GM12878 (cell line): ENCODE results near the gene ZNF189. TPM values are rescaled to one million over a fixed set of nuclear protein-coding genes. Genes with fewer than 3 reads are reported as not detected.

Source experiments
- ATAC-seq: fragments of 200-7000 bp; cut with Tn5 transposase; 3 replicates; pipeline ENCODE4 v1.9.1; 2020; ENCODE audit warnings: mild to moderate bottlenecking, moderate library complexity
- BruUV-seq: library from RNA; stranded (reverse); fragments of 400-500 nt; replicated peaks from 2 replicates; lab custom pipeline; 2021; lab: Mats Ljungman, UMichigan
- CTCF ChIA-PET: fragments of 300-600 bp; sonication (Branson Sonifier 250); formaldehyde crosslinking; extraction: SDS; loops from one replicate; lab custom pipeline; 2021; ENCODE audit warnings: inconsistent platforms; lab: Yijun Ruan, JAX
- POLR2A ChIA-PET: fragments of 350-600 bp; formaldehyde crosslinking; extraction: SDS; loops from one replicate; lab custom pipeline; 2021; ENCODE audit warnings: inconsistent platforms; lab: Charles Lee
- RAD21 ChIA-PET: fragments of 300-600 bp; sonication (Branson Sonifier 250); formaldehyde crosslinking; loops from one replicate; lab custom pipeline; 2023; ENCODE audit warnings: antibody characterized with exemption; ENCODE audit not compliant: unreplicated experiment; lab: Charles Lee
- SMC1A ChIA-PET: fragments of 300-600 bp; sonication (Branson Sonifier 250); formaldehyde crosslinking; loops from one replicate; lab custom pipeline; 2023; ENCODE audit not compliant: unreplicated experiment, uncharacterized antibody; lab: Charles Lee
- DNase-seq: peaks from one replicate; pipeline ENCODE4 v3.0.0-alpha.2; 2011; ENCODE audit warnings: low read depth, low spot score
- FAIRE-seq: peaks from 3 replicates; lab custom pipeline; 2011; peaks lifted over from hg19 to GRCh38; lab: Jason Lieb, UNC
- H2AFZ ChIP-seq: 2 replicates; pipeline ENCODE4 v1.6.0; 2011; ENCODE audit warnings: low read depth, low read length, control low read depth; ENCODE audit not compliant: control insufficient read depth
- H3K27ac ChIP-seq: 2 replicates; pipeline ENCODE4 v1.5.1; 2011; ENCODE audit warnings: control low read depth; ENCODE audit not compliant: control insufficient read depth, insufficient read depth
- H3K27me3 ChIP-seq, 2 experiments: replicated peaks in 1 of 2; 2 replicates each; pipeline versions ENCODE4 v1.6.0 to v1.6.1; 2011; ENCODE audit warnings: low read length in 1 of 2; ENCODE audit not compliant: control insufficient read depth in 2 of 2, insufficient read depth in 2 of 2
- H3K36me3 ChIP-seq, 2 experiments: 2 replicates each; pipeline ENCODE4 v1.5.1; 2011; ENCODE audit warnings: low read length in 1 of 2; ENCODE audit not compliant: control insufficient read depth in 2 of 2, insufficient read depth in 2 of 2
- H3K4me1 ChIP-seq: 2 replicates; pipeline ENCODE4 v1.6.1; 2011; ENCODE audit warnings: mild to moderate bottlenecking, low read length, moderate library complexity, mixed read lengths; ENCODE audit not compliant: control insufficient read depth, insufficient read depth
- H3K4me2 ChIP-seq: 2 replicates; pipeline ENCODE4 v1.6.0; 2011; ENCODE audit warnings: control low read depth; ENCODE audit not compliant: control insufficient read depth, insufficient read depth
- H3K4me3 ChIP-seq: fragments of 200-600 bp; sonication (generic); 2 replicates; pipeline ENCODE4 v1.5.1; 2016
- H3K79me2 ChIP-seq: 2 replicates; pipeline ENCODE4 v1.6.0; 2011; ENCODE audit warnings: low read length; ENCODE audit not compliant: control insufficient read depth, insufficient read depth
- H3K9ac ChIP-seq: 2 replicates; pipeline ENCODE4 v1.8.0; 2011; ENCODE audit warnings: low read length, control low read depth, mixed read lengths; ENCODE audit not compliant: control insufficient read depth, insufficient read depth
- H3K9me3 ChIP-seq: replicated peaks from 3 replicates; pipeline ENCODE4 v1.5.1; 2011; ENCODE audit warnings: mild to moderate bottlenecking, low read length; ENCODE audit not compliant: control insufficient read depth, insufficient read depth
- H4K20me1 ChIP-seq: 2 replicates; pipeline ENCODE4 v1.6.0; 2011; ENCODE audit not compliant: control insufficient read depth, insufficient read depth
- CBX3 ChIP-seq: fragments of 200-600 bp; sonication (generic); IDR thresholded peaks from 2 replicates; pipeline ENCODE4 v1.6.1; 2016; ENCODE audit warnings: low read depth, borderline replicate concordance
- NFIC ChIP-seq: IDR thresholded peaks from 2 replicates; pipeline ENCODE4 v1.6.1; 2012; ENCODE audit warnings: low read depth, mild to moderate bottlenecking, inconsistent platforms, low read length, moderate library complexity
- NFYA ChIP-seq: IDR thresholded peaks from 2 replicates; pipeline ENCODE4 v1.6.1; 2011; ENCODE audit warnings: low read depth, mild to moderate bottlenecking, low read length, improper control_type of control experiment, borderline replicate concordance
- POLR2AphosphoS5 ChIP-seq: IDR thresholded peaks from 2 replicates; pipeline ENCODE4 v1.6.1; 2011; ENCODE audit warnings: mild to moderate bottlenecking, low read length, inconsistent platforms
- SMAD1 ChIP-seq: fragments of 450-650 bp; IDR thresholded peaks from 2 replicates; pipeline ENCODE4 v1.6.1; 2018; ENCODE audit warnings: mild to moderate bottlenecking, low read depth; ENCODE audit not compliant: partially characterized antibody
- SREBF2 ChIP-seq: IDR thresholded peaks from 2 replicates; pipeline ENCODE4 v1.6.1; 2012; ENCODE audit warnings: mild to moderate bottlenecking, low read length
- WGBS: methylation state at CpG from one replicate; pipeline ENCODE4 v1.1.6; 2016; ENCODE audit warnings: low lambda C conversion rate; ENCODE audit not compliant: insufficient replicate concordance, insufficient coverage; ENCODE audit errors: missing lambda C conversion rate; 5-methylcytosine and 5-hydroxymethylcytosine counted together
- in situ Hi-C: fragments of 300-500 bp; cut with MboI; formaldehyde crosslinking; loops from 9 replicates; pipeline ENCODE4 v1.14.3; 2018; ENCODE audit warnings: mixed read lengths
- intact Hi-C: fragments of 100-400 bp; cut with micrococcal nuclease; formaldehyde crosslinking; loops from one replicate; pipeline ENCODE4 v1.14.2; 2022; ENCODE audit not compliant: unreplicated experiment
- polyA plus RNA-seq, 11 experiments: library from polyadenylated mRNA; depleted of rRNA in 4 of 11; unstranded in 6 of 11; stranded (reverse) in 5 of 11; fragments of >200 nt; fragmentation: Nextera tagmentation in 4 of 11; fragmentation: Illumina TruSeq in 1 of 11; extraction: Ambion mirVana in 4 of 11; extraction: Trizol in 1 of 11; gene quantifications; 1 replicate in 1 of 11; 2 replicates in 10 of 11; pipeline versions ENCODE4 v1.2.1 to v1.2.3, GENCODE V29; 2011 to 2016; ENCODE audit warnings: inconsistent platforms in 2 of 11, missing spikeins in 2 of 11, low read depth in 1 of 11
- total RNA-seq, 4 experiments: library from RNA; depleted of rRNA in 3 of 4; stranded (reverse); fragments of >200 nt in 3 of 4; fragmentation: Illumina TruSeq in 1 of 4; extraction: Trizol in 1 of 4; gene quantifications; 2 replicates each; pipeline versions ENCODE4 v1.2.1 to v1.2.3, GENCODE V29; 2013 to 2021
- TF ChIP-seq, protein P1 (sequence below): fragments of 450-650 bp; IDR thresholded peaks from 2 replicates; pipeline ENCODE4 v1.6.1; 2017; ENCODE audit warnings: mild to moderate bottlenecking, moderate library complexity
- TF ChIP-seq, protein P2 (sequence below): IDR thresholded peaks from 2 replicates; pipeline ENCODE4 v1.6.1; 2012; ENCODE audit warnings: mild to moderate bottlenecking, low read depth, low read length
- TF ChIP-seq, protein P3 (sequence below): fragments of 450-650 bp; IDR thresholded peaks from 2 replicates; pipeline ENCODE4 v1.6.1; 2017; ENCODE audit warnings: antibody characterized with exemption, mild to moderate bottlenecking, moderate library complexity

Gene ZNF189
- total and polyA plus RNA-seq, 10 of the 15 experiments (the other 5 are each of a cell fraction or from before 2014, with no cell fraction given) = 3.1 to 12.3 (median 7.4) TPM

DNA sequence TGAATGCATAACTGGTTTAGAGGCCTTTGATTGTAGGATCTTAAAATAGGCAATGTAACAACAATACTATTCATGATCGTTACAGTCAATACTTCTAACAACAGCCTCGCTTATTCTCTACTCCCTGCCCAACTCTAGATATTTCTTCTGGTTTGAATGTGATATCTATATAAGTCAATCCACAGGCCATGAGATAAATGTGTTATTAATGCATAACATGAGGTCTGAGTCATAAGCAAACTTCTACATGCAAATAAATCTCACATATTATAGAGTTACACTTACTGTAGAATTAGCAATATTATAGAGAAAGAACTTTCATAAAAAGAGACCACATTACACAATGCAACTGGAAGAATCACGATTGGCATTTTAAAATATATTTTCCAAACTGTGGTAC is 39.9 kb downstream of the ZNF189 start:
- ChIA-PET SMC1A (interaction anchor here (1.0 to 1.3 kb wide), 3 partner anchors 10 to 68 kb away, joined by 3 to 6 read pairs (median 5); no protein-coding TSS in a partner anchor), POLR2A (no interaction called here), RAD21 (no interaction called here), CTCF (interaction anchor here (1.2 to 2.4 kb wide), 3 partner anchors 10 to 91 kb away, joined by 3 to 11 read pairs (median 5); no protein-coding TSS in a partner anchor)
- Histone ChIP-seq H3K27me3 (no peaks in the 10 kb centered on the region), H3K4me2 (no peak overlapping the region), H3K27ac (no peak overlapping the region), H3K4me3 (no peak overlapping the region), H3K9ac (no peak overlapping the region), H4K20me1 (no peaks in the 10 kb centered on the region), H3K36me3 (no peaks in the 10 kb centered on the region), H3K79me2 (no peaks in the 10 kb centered on the region), H3K4me1 (no peaks in the 10 kb centered on the region), H2AFZ (no peak overlapping the region), H3K9me3 (no peaks in the 10 kb centered on the region)
- no TSS peak for BruUV-seq
- intact Hi-C loops (no loop called here), in situ Hi-C loops (no loop called here)
- WGBS = 17% methylated on average over 3 of the region's 3 CpGs
- FAIRE-seq (no peak), ATAC-seq (peak; percentile 35), DNase-seq (no peak)
- TF ChIP-seq, protein P1, sequence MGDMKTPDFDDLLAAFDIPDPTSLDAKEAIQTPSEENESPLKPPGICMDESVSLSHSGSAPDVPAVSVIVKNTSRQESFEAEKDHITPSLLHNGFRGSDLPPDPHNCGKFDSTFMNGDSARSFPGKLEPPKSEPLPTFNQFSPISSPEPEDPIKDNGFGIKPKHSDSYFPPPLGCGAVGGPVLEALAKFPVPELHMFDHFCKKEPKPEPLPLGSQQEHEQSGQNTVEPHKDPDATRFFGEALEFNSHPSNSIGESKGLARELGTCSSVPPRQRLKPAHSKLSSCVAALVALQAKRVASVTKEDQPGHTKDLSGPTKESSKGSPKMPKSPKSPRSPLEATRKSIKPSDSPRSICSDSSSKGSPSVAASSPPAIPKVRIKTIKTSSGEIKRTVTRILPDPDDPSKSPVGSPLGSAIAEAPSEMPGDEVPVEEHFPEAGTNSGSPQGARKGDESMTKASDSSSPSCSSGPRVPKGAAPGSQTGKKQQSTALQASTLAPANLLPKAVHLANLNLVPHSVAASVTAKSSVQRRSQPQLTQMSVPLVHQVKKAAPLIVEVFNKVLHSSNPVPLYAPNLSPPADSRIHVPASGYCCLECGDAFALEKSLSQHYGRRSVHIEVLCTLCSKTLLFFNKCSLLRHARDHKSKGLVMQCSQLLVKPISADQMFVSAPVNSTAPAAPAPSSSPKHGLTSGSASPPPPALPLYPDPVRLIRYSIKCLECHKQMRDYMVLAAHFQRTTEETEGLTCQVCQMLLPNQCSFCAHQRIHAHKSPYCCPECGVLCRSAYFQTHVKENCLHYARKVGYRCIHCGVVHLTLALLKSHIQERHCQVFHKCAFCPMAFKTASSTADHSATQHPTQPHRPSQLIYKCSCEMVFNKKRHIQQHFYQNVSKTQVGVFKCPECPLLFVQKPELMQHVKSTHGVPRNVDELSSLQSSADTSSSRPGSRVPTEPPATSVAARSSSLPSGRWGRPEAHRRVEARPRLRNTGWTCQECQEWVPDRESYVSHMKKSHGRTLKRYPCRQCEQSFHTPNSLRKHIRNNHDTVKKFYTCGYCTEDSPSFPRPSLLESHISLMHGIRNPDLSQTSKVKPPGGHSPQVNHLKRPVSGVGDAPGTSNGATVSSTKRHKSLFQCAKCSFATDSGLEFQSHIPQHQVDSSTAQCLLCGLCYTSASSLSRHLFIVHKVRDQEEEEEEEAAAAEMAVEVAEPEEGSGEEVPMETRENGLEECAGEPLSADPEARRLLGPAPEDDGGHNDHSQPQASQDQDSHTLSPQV = no peak
- TF ChIP-seq, protein P2, sequence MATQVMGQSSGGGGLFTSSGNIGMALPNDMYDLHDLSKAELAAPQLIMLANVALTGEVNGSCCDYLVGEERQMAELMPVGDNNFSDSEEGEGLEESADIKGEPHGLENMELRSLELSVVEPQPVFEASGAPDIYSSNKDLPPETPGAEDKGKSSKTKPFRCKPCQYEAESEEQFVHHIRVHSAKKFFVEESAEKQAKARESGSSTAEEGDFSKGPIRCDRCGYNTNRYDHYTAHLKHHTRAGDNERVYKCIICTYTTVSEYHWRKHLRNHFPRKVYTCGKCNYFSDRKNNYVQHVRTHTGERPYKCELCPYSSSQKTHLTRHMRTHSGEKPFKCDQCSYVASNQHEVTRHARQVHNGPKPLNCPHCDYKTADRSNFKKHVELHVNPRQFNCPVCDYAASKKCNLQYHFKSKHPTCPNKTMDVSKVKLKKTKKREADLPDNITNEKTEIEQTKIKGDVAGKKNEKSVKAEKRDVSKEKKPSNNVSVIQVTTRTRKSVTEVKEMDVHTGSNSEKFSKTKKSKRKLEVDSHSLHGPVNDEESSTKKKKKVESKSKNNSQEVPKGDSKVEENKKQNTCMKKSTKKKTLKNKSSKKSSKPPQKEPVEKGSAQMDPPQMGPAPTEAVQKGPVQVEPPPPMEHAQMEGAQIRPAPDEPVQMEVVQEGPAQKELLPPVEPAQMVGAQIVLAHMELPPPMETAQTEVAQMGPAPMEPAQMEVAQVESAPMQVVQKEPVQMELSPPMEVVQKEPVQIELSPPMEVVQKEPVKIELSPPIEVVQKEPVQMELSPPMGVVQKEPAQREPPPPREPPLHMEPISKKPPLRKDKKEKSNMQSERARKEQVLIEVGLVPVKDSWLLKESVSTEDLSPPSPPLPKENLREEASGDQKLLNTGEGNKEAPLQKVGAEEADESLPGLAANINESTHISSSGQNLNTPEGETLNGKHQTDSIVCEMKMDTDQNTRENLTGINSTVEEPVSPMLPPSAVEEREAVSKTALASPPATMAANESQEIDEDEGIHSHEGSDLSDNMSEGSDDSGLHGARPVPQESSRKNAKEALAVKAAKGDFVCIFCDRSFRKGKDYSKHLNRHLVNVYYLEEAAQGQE = no peak
- TF ChIP-seq POLR2AphosphoS5 (no peak), NFYA (no peak), CBX3 (no peak), SREBF2 (no peak), NFIC (no peak), SMAD1 (no peak)
- TF ChIP-seq, protein P3, sequence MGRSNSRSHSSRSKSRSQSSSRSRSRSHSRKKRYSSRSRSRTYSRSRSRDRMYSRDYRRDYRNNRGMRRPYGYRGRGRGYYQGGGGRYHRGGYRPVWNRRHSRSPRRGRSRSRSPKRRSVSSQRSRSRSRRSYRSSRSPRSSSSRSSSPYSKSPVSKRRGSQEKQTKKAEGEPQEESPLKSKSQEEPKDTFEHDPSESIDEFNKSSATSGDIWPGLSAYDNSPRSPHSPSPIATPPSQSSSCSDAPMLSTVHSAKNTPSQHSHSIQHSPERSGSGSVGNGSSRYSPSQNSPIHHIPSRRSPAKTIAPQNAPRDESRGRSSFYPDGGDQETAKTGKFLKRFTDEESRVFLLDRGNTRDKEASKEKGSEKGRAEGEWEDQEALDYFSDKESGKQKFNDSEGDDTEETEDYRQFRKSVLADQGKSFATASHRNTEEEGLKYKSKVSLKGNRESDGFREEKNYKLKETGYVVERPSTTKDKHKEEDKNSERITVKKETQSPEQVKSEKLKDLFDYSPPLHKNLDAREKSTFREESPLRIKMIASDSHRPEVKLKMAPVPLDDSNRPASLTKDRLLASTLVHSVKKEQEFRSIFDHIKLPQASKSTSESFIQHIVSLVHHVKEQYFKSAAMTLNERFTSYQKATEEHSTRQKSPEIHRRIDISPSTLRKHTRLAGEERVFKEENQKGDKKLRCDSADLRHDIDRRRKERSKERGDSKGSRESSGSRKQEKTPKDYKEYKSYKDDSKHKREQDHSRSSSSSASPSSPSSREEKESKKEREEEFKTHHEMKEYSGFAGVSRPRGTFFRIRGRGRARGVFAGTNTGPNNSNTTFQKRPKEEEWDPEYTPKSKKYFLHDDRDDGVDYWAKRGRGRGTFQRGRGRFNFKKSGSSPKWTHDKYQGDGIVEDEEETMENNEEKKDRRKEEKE = no peak
